Umbilical cord (tissue), 1 donor: ENCODE data around the gene TSPO. TPM values are rescaled to one million over a fixed set of nuclear protein-coding genes. Genes with fewer than 3 reads are reported as not detected.

Source experiments
- total RNA-seq: library from RNA; depleted of rRNA; stranded (reverse); fragments of >200 nt; gene quantifications from one replicate; pipeline ENCODE4 v1.2.3, GENCODE V29; 2014; ENCODE audit warnings: low replicate concordance; ENCODE audit not compliant: insufficient read depth

Gene TSPO
- total RNA-seq, 1 donor from 2014 or later = 180 TPM

Other genes starting within 250 kb of the TSPO start
- gene PACSIN2, start 136.4 kb upstream of the TSPO start, total RNA-seq = 77.8 TPM
- gene TTLL1, start 62.2 kb upstream of the TSPO start, total RNA-seq = 11.8 TPM
- gene BIK, start 40.8 kb upstream of the TSPO start, total RNA-seq = not detected
- 13.7 TPM for gene MCAT, start 8.2 kb upstream of the TSPO start, total RNA-seq
- gene TTLL12, start 35.6 kb downstream of the TSPO start, total RNA-seq = 10.6 TPM
- gene SCUBE1, start 191.8 kb downstream of the TSPO start, total RNA-seq = 3.6 TPM